Measurements from ENCODE around the gene DCAKD.

The DCAKD gene

DNA sequence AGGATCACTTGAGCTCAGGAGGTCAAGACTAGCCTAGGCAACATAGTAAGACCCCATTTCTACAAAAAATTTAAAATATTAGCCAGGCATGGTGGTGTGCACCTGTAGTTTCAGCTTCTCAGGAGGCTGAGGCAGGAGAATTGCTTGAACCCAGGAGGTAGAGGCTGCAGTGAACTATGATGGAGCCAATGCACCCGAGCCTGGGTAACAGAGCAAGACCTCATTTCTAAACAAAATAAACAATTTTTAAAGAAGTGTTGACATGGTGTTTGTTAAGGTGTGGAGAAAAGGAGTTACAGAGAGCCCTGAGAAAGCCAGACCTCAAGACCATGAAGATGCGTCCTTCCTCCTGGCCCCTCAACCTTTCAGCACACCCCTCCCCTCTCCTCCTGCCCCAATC lies 45.7 kb downstream of the DCAKD start:
- in situ Hi-C loops (cut with HindIII; ENCODE audit: low sequenced_read_pairs), result no loop called here

- in situ Hi-C loops (cut with HindIII; ENCODE audit: low sequenced_read_pairs), result no loop called here
These were observed 47.0 kb downstream of the DCAKD start for GRCh38 chr17:45004388-45004787.

DNA sequence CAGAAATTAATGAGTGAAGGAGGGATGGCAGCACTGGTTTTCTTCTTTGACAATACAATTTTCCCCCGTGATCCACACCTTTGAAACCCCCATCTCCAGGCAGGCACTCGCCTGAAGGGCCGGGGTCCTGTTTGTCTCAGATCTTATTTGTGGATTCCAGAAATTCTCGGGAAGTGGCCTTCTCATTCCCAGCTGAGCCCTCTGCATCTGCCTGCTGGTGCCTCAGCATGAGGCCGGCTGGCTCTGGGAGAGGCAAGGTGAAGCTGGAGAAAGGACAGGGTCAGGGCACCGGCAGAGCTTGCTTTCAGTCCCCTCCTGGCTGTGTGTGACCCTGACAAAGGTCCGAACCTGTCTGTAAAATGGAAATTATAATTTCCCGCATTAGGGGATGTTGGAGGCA lies 47.6 kb downstream of the DCAKD start:
- in situ Hi-C loops (cut with HindIII; ENCODE audit: low sequenced_read_pairs), result no loop called here

GRCh38 chr17:45001310-45001709 lies 50.1 kb downstream of the DCAKD start:
- in situ Hi-C loops (cut with HindIII; ENCODE audit: low sequenced_read_pairs), result no loop called here

GRCh38 chr17:44999433-44999832 lies 52.0 kb downstream of the DCAKD start:
- in situ Hi-C loops (cut with HindIII; ENCODE audit: low sequenced_read_pairs), result no loop called here

DNA sequence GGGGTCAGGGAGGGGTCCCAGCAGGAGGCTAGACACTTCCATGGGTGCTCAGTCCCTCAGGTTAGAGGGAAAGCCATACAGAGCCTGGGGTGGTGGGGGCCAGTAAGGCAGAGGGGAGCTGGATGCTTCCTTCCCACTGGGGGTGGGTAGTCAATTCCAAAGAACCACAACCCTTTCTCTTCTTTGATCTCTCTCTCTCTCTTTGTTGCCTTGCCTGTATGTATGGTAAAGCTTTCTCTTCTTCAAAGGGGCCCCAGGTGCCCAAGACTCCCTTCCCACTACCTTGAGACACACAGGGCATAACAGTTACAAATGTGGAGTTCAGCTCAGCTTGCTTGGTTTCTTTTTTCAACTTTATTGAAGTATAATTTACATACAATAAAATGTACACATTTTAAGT lies 52.8 kb downstream of the DCAKD start:
- in situ Hi-C loops (cut with HindIII; ENCODE audit: low sequenced_read_pairs), result no loop called here

DNA sequence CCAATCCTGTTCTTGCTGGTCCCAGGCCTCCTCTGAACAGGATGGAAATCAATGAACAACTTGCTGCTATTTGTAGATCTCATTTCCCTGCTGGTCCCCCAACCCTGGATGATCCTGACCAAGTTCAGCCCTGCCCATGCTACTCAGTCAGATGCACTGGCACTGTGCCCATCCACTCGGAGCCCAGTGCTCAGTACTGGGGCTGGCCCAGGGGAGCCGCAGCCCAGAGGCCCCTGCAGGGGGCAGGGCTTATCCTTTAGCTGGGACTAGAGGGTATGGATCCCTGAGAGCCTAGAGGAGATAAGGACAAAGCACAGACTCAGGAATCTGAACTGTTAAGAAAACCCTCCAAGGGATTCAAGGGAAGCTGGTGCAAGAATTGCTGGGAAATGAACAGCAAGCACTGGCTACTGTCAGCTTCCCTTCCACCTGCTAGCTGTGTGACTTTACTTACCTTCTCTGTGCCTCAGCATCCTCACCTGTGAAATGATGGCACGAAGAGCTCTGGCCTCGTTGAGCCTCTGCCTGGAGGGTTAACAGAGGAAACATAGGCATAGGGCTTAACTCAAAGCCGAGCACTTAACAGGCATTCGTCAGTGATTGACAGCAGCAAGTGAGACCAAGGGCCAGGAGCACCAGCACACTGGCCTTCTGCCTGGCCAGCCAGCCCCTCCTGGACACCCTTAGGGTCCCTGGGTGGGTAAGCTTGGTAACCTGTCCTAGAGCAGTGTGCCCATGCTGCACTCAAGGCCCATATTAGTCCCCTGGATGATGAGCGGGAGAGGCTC lies 53.5 kb downstream of the DCAKD start:
- in situ Hi-C loops (cut with HindIII; ENCODE audit: low sequenced_read_pairs), result no loop called here

DNA sequence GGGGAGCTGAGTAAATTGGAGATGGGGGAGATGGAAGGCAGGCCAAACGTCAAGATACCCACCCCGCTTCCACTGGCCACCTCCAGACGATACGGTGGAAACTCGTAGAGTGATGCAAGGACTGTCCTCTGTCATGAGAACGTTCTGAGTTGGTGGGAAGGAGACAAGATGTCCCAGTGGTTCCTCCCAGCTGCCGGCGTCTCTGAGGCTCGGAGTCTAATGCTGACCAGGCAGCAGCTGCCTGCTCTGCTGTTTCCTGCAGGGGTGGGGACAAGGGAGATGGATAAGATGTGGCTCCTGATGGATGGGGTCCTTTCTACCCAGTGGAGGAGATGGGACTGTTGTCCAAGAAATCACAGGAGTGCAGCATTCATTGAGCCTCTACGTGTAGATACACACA lies 55.1 kb downstream of the DCAKD start:
- in situ Hi-C loops (cut with HindIII; ENCODE audit: low sequenced_read_pairs), result no loop called here

GRCh38 chr17:44995436-44996001 lies 55.9 kb downstream of the DCAKD start:
- in situ Hi-C loops (cut with HindIII; ENCODE audit: low sequenced_read_pairs), result no loop called here

DNA sequence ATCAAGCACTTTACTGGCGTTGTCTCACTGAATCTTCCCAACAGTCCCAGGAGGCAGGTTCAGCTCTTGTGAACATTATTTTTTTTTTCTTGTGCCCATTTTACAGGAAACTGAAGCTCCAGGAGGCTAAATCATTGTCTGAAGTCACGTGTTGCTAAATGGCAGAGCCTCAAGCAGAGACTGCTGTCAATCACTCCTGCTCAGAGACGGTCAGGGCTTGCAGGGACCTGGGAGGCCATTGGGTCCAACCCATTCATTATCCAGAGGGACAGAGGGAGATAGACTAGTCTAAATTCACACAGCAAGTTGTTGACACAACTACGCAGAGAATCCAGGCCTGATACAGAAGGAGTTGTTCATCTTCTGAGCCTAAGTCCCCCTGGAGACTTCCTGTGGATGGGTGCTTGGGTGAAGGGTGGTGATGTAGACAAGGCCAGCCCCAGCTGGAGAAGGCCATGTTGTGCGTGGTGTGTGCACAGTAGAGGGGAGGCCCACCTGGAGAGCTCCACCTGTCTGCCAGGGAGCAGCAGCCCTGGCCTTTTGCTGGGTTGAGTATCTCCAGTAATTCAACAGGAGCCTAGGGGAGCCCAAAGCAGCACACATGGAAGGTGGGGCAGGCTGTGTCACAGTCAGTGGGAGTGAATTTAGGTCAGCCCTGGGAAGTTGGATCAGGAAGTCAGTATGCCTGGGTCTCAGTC lies 59.0 kb downstream of the DCAKD start:
- in situ Hi-C loops (cut with HindIII; ENCODE audit: low sequenced_read_pairs), result no loop called here

GRCh38 chr17:44990994-44991393 lies 60.4 kb downstream of the DCAKD start:
- in situ Hi-C loops (cut with HindIII; ENCODE audit: low sequenced_read_pairs), result no loop called here

GRCh38 chr17:44989552-44990138 lies 61.8 kb downstream of the DCAKD start:
- in situ Hi-C loops (cut with HindIII; ENCODE audit: low sequenced_read_pairs), result no loop called here

GRCh38 chr17:44988044-44988942 lies 63.1 kb downstream of the DCAKD start:
- in situ Hi-C loops (cut with HindIII; ENCODE audit: low sequenced_read_pairs), result no loop called here

DNA sequence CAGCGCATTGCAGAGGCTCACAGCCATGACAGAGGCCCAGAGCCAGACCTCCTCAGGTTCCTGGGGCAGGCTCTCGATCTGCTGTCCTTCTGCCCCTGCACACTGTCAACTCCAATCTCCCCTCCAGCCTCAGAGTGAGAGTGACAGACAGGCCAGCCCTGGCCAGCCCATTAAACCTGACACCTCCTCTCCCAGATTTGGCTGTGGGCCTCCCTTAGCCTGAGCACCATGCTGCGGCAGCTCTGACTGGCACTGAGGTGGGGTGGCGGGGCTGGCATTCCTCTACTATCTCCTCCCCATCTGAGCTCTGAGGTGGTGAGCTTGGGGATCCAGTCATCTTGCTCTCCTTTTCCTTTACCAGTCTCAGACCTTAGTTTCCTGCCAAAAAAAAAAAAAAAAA lies 67.9 kb downstream of the DCAKD start:
- in situ Hi-C loops (cut with HindIII; ENCODE audit: low sequenced_read_pairs), result no loop called here

DNA sequence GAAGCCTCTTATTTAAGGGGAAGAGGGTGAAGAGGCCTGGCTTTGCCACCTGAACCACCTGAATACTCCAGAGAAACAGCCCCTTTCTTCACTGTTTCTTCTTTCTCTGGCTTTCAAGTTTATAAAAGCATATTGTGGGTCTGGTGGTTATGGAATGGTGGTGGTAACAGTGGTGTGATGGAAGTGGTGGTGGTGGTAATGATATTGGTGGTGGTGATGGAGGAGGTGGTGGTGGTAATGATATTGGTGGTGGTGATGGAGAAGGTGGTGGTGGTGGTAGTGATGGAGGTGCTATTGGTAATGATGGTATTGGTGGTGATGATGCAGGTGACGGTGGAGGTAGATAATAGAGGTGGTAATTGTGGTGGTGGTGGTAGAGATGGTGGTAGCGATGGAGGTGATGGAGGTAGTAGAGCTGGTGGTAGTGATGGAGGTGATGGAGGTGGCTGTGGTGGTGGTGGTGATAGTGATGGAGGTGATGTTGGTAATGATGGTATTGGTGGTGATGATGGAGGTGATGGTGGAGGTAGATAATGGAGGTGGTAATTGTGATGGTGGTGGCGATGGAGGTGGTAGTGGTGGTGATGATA lies 69.2 kb downstream of the DCAKD start:
- in situ Hi-C loops (cut with HindIII; ENCODE audit: low sequenced_read_pairs), result no loop called here

DNA sequence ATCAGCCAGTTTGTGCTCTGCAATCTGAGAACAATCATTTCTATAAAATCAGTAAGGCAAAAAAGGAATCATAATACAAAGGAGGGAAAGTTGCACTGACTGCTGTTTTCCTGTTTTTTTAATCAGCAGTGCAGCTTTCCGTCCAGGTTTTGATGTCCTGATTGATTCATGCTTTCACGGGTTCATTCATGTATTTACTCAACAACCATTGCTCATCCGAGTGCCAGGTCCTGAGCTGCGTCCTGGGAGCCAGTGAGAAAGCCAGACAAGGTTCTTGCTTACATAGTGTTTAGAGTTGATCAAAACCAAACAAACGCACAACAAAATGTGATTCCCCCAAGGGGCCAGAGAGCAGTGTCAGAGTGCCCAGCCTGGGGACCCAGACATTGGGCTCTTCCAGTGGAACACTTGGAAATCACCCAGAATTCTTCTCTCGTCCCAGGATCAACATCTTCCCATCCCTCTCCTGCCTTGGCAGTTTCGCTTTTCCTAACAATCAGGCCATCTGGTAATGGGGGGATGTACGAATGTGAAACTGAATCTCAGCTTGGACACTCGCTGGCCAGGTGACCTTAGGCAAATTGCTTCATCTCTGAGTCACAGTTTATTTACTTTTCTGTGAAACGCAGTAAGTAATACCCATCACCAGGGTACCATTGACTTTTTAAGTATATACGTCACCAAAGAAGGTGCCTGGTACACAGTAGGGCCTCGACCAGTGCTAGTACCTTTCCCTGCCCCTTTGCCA lies 70.0 kb downstream of the DCAKD start:
- in situ Hi-C loops (cut with HindIII; ENCODE audit: low sequenced_read_pairs), result no loop called here

GRCh38 chr17:44979426-44979995 lies 71.9 kb downstream of the DCAKD start:
- in situ Hi-C loops (cut with HindIII; ENCODE audit: low sequenced_read_pairs), result no loop called here

DNA sequence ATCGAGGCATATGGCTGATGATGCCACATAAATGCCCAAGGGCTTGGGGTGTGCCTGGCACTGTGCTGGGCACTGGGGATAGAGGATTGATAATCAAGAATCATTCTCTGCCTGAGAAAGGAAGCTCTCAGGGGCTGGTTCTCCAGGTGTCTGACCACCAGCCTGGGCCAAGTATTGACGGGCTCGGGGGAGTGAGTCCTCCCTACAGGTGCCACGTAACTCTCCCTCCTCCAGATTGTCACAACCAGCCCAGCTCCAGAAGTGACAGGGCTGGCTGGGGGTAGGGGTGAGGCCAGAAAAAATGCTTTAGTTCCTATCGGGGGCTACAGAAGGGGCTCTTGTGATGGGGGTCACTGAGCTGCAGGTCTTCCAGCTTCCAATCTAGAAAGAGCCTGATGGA lies 72.6 kb downstream of the DCAKD start:
- in situ Hi-C loops (cut with HindIII; ENCODE audit: low sequenced_read_pairs), result no loop called here

GRCh38 chr17:44977814-44978550 lies 73.5 kb downstream of the DCAKD start:
- in situ Hi-C loops (cut with HindIII; ENCODE audit: low sequenced_read_pairs), result no loop called here

All from DLD1 (cell line).